A673 (cell line): Measurements from ENCODE around the gene C2orf92. TPM values are rescaled to one million over a fixed set of nuclear protein-coding genes. Genes with fewer than 3 reads are reported as not detected.

Source experiments
- BruUV-seq: library from RNA; stranded (reverse); fragments of 400-500 nt; replicated peaks from 2 replicates; lab custom pipeline; 2021; lab: Mats Ljungman, UMichigan
- CTCF ChIA-PET: fragments of 300-600 bp; sonication (Branson Sonifier 250); formaldehyde crosslinking; loops from one replicate; lab custom pipeline; 2022; ENCODE audit warnings: antibody characterized with exemption; lab: Charles Lee
- POLR2A ChIA-PET: fragments of 300-600 bp; sonication (Branson Sonifier 250); formaldehyde crosslinking; loops from one replicate; lab custom pipeline; 2022; ENCODE audit warnings: antibody characterized with exemption; ENCODE audit not compliant: low non-redundant PET; lab: Charles Lee
- DNase-seq: peaks from one replicate; pipeline ENCODE4 v3.0.0-alpha.2; 2015; ENCODE audit warnings: low spot score
- H3K27ac ChIP-seq: fragments of 200-600 bp; sonication (generic); 2 replicates; pipeline ENCODE4 v1.5.1; 2016; ENCODE audit warnings: mixed run types, low read depth, mild to moderate bottlenecking, mixed read lengths, antibody characterized with exemption, low read length; ENCODE audit not compliant: poor library complexity, severe bottlenecking
- H3K27me3 ChIP-seq: fragments of 200-600 bp; sonication (generic); replicated peaks from 2 replicates; pipeline ENCODE4 v1.6.1; 2017; ENCODE audit warnings: mixed run types, low read depth, mild to moderate bottlenecking, mixed read lengths, antibody characterized with exemption, low read length; ENCODE audit not compliant: insufficient read depth, poor library complexity
- H3K36me3 ChIP-seq: fragments of 200-600 bp; sonication (generic); 2 replicates; pipeline ENCODE4 v1.6.1; 2016; ENCODE audit warnings: mixed run types, mild to moderate bottlenecking, mixed read lengths, antibody characterized with exemption, low read length; ENCODE audit not compliant: insufficient read depth, poor library complexity, severe bottlenecking
- H3K4me1 ChIP-seq: fragments of 200-600 bp; sonication (generic); 2 replicates; pipeline ENCODE4 v1.6.1; 2017; ENCODE audit warnings: mixed run types, mild to moderate bottlenecking, mixed read lengths, antibody characterized with exemption, low read length; ENCODE audit not compliant: insufficient read depth, poor library complexity, severe bottlenecking
- H3K4me3 ChIP-seq: fragments of 200-600 bp; sonication (generic); 2 replicates; pipeline ENCODE4 v1.5.1; 2016; ENCODE audit warnings: low read depth, mixed run types, mild to moderate bottlenecking, mixed read lengths, low read length; ENCODE audit not compliant: poor library complexity, severe bottlenecking
- H3K9me3 ChIP-seq: fragments of 200-600 bp; sonication (generic); 2 replicates; pipeline ENCODE4 v1.6.1; 2016; ENCODE audit warnings: mixed run types, low read depth, mild to moderate bottlenecking, mixed read lengths, antibody characterized with exemption, low read length; ENCODE audit not compliant: poor library complexity, severe bottlenecking
- EZH2 ChIP-seq: fragments of 200-600 bp; sonication (generic); IDR thresholded peaks from 2 replicates; pipeline ENCODE4 v1.6.1; 2017; ENCODE audit warnings: borderline replicate concordance, low read depth, mild to moderate bottlenecking, mixed read lengths, antibody characterized with exemption, low read length; ENCODE audit not compliant: poor library complexity, severe bottlenecking
- intact Hi-C: fragments of 100-400 bp; cut with micrococcal nuclease; formaldehyde crosslinking; loops from one replicate; pipeline ENCODE4 v1.10.0; 2022; ENCODE audit not compliant: unreplicated experiment
- total RNA-seq: library from RNA; stranded (reverse); gene quantifications from 2 replicates; pipeline ENCODE4 v1.2.3, GENCODE V29; 2021
- TF ChIP-seq, protein P1 (sequence below): fragments of 300-800, 200-600 bp; sonication (generic); conservative IDR thresholded peaks from 2 replicates; pipeline ENCODE4 v1.5.1; 2017; ENCODE audit warnings: low read depth, mild to moderate bottlenecking, antibody characterized with exemption, low read length, moderate library complexity, mixed read lengths

Gene C2orf92
- total RNA-seq, 1 experiment from 2014 or later: 3.7 TPM

DNA sequence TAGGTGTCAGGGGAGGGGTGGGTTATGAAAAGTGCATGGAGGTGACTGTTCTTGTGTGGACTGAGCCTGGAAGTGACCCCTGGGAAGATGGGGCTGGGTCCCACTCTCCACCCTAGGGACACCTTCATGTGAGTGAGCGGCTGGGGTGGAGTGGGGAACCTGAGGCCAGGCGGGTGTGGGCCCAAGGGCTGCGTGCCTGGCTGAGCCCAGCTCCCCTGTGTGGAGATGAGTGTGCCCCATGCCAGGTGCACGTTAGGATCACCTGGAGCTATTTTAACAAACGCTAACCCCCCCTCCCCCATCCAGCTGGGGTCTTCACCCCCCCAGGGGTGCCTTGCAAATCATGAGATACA lies 70.4 kb downstream of the C2orf92 start:
- BruUV-seq: no TSS peak
- Histone ChIP-seq H3K9me3 (no peaks in the 10 kb centered on the region), H3K27ac (no peak overlapping the region), H3K4me1 (no peaks in the 10 kb centered on the region), H3K36me3 (no peaks in the 10 kb centered on the region), H3K4me3 (no peak overlapping the region), H3K27me3 (no peaks in the 10 kb centered on the region)
- intact Hi-C loops: loop anchor here (5.0 kb wide), 1 partner anchor 647 kb away; no protein-coding TSS in a partner anchor
- ChIA-PET CTCF (interaction anchor here (1.0 to 1.4 kb wide), 2 partner anchors 13 to 448 kb away, joined by 3 read pairs; no protein-coding TSS in a partner anchor), POLR2A (no interaction called here)
- TF ChIP-seq EZH2: no peak
- TF ChIP-seq, protein P1, sequence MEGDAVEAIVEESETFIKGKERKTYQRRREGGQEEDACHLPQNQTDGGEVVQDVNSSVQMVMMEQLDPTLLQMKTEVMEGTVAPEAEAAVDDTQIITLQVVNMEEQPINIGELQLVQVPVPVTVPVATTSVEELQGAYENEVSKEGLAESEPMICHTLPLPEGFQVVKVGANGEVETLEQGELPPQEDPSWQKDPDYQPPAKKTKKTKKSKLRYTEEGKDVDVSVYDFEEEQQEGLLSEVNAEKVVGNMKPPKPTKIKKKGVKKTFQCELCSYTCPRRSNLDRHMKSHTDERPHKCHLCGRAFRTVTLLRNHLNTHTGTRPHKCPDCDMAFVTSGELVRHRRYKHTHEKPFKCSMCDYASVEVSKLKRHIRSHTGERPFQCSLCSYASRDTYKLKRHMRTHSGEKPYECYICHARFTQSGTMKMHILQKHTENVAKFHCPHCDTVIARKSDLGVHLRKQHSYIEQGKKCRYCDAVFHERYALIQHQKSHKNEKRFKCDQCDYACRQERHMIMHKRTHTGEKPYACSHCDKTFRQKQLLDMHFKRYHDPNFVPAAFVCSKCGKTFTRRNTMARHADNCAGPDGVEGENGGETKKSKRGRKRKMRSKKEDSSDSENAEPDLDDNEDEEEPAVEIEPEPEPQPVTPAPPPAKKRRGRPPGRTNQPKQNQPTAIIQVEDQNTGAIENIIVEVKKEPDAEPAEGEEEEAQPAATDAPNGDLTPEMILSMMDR: no peak
- no peak for DNase-seq

DNA sequence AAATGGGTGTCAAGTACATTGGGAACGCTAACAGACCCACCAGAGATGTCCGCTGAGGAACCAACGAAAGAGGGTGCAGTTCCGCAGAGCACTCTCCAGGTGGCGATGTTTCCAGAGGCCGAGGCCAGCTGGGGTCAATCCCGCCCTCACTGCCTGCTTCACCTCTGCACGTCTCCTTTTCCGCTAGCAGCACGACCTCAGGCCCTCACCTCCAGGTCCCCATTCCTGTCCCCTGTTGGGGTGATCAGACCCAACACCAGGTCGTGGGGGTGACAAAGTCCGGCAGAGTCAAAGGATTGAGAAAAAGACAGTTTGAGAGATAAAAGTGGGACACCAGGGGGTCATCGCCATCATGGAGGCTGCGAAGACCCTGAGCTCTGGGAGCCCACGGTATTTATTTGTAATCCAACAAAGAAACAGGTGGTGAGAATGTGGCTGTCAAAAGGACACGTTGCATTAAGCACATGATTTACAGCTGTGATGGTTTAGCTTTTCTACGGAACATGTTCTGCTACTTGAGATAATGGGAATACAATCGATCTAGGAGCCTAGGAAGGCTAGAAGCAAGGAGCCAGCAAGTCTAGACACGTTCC lies 71.2 kb downstream of the C2orf92 start:
- Histone ChIP-seq H3K4me1 (no peaks in the 10 kb centered on the region), H3K36me3 (no peaks in the 10 kb centered on the region), H3K9me3 (no peaks in the 10 kb centered on the region), H3K27me3 (no peaks in the 10 kb centered on the region), H3K27ac (no peak overlapping the region), H3K4me3 (no peak overlapping the region)
- no peak for TF ChIP-seq EZH2
- TF ChIP-seq, protein P1: peak; percentile 84
- peak; percentile 52 for DNase-seq
- ChIA-PET POLR2A (interaction anchor here (0.6 kb wide), 1 partner anchor 547 kb away, joined by 3 read pairs; no protein-coding TSS in a partner anchor), CTCF (interaction anchor here (1.0 to 1.4 kb wide), 3 partner anchors 14 to 644 kb away, joined by 3 read pairs; no protein-coding TSS in a partner anchor)
- intact Hi-C loops: loop anchor here (5.0 kb wide), 1 partner anchor 647 kb away; no protein-coding TSS in a partner anchor
- BruUV-seq: no TSS peak

DNA sequence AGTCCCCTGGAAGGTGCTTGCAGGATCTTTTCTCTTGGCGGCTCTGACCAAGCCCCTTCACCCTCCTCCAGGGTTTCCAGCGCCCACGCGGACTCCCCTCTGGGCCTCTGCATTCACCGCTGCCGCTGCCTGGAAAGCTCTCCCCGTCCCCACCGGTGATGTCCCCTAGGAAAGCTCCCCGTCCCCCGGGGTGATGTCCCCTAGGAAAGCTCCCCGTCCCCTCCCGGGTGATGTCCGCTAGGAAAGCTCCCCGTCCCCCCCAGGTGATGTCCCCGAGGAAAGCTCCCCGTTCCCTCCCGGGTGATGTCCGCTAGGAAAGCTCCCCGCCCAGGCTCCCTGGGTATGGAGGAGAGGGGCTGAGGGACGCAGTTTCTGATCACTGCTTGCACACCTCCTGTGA lies 71.7 kb downstream of the C2orf92 start:
- H3K27me3 ChIP-seq: no peaks in the 10 kb centered on the region
- no peak overlapping the region for H3K27ac ChIP-seq
- no peaks in the 10 kb centered on the region for H3K9me3 ChIP-seq
- intact Hi-C loops: loop anchor here (5.0 kb wide), 1 partner anchor 646 kb away; no protein-coding TSS in a partner anchor
- H3K4me3 ChIP-seq: no peak overlapping the region
- CTCF ChIA-PET: interaction anchor here (1.2 kb wide), 1 partner anchor 644 kb away, joined by 3 read pairs; no protein-coding TSS in a partner anchor
- no peaks in the 10 kb centered on the region for H3K4me1 ChIP-seq
- H3K36me3 ChIP-seq: no peaks in the 10 kb centered on the region
- no peak for DNase-seq
- POLR2A ChIA-PET: interaction anchor here (0.6 kb wide), 1 partner anchor 546 kb away, joined by 3 read pairs; no protein-coding TSS in a partner anchor
- BruUV-seq: no TSS peak
- no peak for TF ChIP-seq EZH2
- TF ChIP-seq, protein P1: no peak
